WI38 (cell line): ENCODE measurements around the gene SPDYE2.
"Not testable (repeated sequence)": the region's sequence is repeated elsewhere in the genome, so short reads cannot be mapped to it uniquely, and the experiment has no call there.

Experiments
- H3K4me3 ChIP-seq: 2 replicates; pipeline ENCODE4 v1.5.1; 2011; ENCODE audit warnings: low read depth, mild to moderate bottlenecking, control low read depth, low read length
- TF ChIP-seq, protein P1 (sequence below): IDR thresholded peaks from 2 replicates; pipeline ENCODE4 v1.5.1; 2012; ENCODE audit warnings: low read depth, mild to moderate bottlenecking, control low read depth, low read length

Gene SPDYE2

DNA sequence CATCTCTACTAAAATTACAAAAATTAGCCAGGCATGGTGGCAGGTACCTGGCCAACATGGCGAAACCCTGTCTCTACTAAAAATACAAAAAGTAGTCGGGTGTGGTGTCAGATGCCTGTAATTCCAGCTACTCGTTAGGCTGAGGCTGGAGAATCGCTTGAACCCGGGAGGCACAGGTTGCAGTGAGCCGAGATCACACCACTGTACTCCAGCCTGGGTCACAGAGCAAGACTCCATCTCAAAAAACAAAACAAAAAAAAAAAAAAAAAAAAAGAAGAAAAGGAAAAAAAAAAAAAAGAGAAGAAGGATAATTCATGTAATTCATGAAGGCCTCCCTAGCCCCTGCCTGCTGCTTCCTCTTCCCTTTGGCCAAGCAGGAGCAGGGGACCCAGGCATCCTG, 10.4 kb upstream of the SPDYE2 start:
- not testable (repeated sequence) for H3K4me3 ChIP-seq

DNA sequence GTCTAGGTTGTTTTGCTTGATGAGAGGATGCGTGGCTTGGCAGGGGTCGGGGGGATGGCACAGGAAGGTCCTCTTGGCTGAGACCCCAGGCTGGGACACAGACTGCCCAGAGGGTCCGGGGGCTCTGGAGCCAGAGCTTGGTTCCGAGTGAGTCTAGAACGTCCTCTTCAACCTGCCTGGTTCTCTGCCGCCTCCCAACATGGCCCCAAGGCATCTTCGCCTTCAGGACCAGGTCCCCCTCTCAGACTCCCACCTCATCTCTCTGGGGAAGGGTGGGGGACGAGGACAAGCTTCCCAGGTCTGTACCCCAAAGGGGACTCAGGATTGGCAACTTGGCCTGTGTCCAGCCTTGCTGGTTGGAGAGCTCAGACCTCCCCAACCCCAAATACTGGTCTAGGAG, 8.9 kb upstream of the SPDYE2 start:
- not testable (repeated sequence) for H3K4me3 ChIP-seq

DNA sequence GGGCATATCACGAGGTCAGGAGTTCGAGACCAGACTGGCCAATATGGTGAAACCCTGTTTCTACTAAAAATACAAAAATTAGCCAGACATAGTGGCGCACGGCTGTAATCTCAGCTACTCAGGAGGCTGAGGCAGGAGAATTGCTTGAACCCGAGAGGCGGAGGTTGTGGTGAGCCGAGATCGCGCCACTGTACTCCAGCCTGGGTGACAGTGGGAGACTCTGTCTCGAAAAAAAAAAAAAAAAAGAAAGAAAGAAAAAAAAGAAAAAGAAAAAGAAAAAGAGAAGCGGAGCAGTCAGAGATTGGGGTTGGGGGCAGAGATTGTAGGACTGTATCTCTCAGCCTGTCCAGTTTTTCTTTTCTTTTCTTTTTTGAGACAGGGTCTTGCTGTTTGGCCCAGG, 8.3 kb upstream of the SPDYE2 start:
- H3K4me3 ChIP-seq: not testable (repeated sequence)

DNA sequence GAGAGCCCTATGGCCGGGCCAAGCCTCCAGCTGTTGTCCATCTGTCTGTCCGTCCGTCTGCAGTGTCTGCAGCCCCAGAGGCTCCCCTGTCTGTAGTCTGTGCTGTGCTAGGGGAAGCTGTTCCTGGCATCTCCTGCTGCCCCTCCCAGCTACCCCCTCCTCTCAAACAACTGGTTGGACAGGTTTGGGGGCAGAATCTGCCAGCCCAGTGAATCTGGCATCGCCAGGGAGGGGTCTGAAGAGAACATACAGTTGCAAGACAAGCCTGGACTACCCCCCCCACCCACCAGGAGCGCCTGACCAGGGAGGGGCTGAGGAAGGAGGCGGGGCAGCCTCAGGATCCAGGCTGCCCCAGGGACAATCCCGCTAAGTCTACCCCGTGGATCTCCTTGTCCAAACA, 7.4 kb upstream of the SPDYE2 start, which contains the start of gene UPK3BL2:
UPK3BL2 (minus strand) TSS at position 101 of the 400 bp plus-strand sequence; CDS start at position 41, 60 bp downstream.
- not testable (repeated sequence) for H3K4me3 ChIP-seq

DNA sequence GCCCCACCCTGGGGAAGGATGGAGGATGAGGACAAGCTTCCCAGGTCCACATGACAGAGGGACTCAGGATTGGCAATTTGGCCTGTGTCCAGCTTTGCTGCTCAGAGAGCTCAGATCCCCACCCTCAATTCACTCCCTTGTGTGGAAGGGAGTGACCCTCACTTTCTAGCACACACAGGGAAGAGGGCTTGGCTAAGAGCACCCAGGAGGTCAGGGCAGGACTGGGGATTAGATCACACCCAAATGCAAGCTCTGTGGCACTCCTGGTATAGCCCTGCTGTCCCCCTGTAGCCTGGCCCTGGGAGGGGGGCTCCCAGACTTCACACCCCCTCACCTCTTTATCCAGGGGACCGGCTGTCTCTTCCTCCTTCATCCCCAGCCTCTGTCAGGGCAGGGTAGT, 6.7 kb upstream of the SPDYE2 start:
- not testable (repeated sequence) for H3K4me3 ChIP-seq

DNA sequence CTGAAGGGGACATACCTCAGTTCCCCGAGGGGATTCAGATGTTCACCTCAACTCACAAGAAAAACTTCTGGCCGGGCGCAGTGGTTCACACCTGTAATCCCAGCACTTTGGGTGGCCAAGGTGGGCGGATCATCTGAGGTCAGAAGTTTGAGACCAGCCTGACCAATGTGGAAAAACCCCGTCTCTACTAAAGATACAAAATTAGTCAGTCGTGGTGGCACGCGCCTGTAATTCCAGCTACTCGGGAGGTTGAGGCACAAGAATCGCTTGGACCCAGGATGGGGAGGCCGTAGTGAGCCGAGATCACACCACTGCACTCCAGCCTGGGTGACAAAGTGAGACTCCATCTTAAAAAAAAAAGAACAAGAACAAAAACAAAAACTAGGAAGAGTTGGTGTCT, 5.7 kb upstream of the SPDYE2 start:
- H3K4me3 ChIP-seq: not testable (repeated sequence)

DNA sequence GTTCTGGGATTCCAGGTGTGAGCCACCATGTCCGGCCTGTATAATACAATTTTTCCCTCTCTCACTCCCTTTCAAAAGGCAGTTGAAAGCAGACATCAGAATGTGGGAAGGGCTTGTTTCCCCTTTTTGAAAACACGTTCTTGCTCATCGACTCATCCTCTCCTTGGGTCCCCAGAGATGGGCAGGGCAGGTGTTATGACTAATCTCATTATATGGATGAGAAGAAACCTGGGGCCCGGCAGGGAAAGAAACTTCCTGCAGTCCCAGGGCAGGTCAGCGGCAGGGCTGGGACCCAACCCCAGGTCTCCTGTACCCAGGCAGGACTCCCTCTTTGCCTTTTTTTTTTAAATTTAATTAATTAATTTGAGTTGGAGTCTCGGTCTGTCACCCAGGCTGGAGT, 4.7 kb upstream of the SPDYE2 start:
- H3K4me3 ChIP-seq: not testable (repeated sequence)

DNA sequence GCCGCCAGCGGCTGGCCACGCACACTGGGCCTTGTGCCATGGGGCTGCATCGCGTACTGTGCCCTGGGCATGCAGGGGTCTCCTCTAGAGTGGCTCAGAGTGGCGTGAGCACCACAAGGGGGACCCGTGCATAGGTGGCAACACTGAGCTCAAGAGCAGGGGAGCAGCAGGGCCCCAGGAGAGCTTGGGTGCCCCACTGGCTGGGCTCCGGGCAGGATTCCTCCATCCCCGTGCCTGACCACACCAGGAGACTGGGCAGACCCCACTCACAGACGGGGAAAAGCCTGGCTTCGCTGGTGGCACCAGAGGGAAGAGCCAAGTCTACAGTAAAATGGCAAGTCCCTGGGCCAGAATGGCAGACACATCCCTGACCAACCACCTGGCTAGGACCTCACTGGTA, 17.6 kb downstream of the SPDYE2 start:
- not testable (repeated sequence) for H3K4me3 ChIP-seq

DNA sequence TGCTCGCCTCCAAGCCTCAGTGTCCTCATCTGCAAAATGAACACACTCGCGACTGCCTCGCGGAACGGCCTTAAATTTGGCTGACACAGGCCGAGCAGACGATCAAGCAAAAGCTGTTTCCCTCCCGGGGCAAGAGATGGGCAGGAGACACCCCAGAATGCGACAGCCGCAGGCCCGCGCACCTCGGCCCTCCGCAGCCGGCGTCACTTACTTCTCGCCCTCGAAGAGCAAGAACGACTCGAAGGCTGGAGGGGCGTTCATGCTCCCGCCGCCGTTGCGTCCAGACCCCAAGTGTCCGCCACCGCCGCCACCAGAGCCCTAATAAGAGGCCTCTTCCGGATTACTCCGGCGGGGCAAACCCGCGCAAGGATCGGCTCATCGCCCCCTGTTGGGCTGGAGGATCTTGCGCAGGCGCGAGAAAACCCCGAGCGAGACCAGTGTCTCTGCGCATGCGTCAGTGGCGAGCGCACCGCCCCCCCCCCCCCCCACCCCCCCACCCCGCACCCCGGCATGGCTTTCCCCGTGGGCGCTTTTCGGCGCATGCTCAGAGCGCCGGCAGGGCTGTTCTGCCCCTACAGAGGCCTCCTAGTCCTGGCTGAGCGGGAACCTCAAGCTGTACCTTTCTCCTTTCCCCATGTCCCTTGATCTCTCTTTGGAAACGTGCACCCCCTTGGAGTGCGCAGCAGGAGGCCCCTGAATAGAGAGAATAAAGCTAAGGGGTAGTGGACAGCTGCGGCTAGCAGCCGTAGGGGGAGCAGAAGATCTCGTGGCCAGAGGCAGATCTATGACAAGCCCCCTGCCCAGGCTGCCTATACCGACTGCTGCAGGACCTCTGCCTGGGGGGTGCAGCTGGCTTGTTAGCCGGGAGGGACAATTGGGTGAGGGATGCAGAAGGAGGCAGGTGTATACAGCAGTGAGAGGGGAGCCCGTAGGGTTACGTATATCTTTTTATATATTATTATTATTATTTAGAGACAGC, 21.5 kb downstream of the SPDYE2 start, which contains the start of gene POLR2J3:
POLR2J3 (minus strand) TSS at position 323 of the 979 bp plus-strand sequence; CDS start at position 261, 62 bp downstream.
- TF ChIP-seq, protein P1, sequence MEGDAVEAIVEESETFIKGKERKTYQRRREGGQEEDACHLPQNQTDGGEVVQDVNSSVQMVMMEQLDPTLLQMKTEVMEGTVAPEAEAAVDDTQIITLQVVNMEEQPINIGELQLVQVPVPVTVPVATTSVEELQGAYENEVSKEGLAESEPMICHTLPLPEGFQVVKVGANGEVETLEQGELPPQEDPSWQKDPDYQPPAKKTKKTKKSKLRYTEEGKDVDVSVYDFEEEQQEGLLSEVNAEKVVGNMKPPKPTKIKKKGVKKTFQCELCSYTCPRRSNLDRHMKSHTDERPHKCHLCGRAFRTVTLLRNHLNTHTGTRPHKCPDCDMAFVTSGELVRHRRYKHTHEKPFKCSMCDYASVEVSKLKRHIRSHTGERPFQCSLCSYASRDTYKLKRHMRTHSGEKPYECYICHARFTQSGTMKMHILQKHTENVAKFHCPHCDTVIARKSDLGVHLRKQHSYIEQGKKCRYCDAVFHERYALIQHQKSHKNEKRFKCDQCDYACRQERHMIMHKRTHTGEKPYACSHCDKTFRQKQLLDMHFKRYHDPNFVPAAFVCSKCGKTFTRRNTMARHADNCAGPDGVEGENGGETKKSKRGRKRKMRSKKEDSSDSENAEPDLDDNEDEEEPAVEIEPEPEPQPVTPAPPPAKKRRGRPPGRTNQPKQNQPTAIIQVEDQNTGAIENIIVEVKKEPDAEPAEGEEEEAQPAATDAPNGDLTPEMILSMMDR: peak; percentile 49
- peak within 1 kb of the TSS; percentile 63 for H3K4me3 ChIP-seq

DNA sequence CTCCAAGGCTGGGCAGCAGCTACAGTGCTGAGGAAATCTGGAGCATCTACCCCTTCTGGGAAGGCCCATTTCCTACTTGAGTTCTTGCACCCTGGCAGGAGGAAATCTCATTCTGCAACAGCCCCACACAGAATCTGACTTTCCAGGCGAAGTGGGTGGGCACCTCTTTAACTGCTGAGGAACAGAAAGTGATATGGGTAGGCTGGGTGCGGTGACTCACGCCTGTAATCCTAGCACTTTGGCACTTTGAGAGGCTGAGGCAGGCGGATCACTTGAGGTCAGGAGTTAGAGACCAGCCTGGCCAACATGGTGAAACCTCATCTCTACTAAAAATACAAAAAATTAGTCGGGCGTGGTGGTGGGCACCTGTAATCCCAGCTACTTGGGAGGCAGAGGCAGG, 23.6 kb downstream of the SPDYE2 start:
- H3K4me3 ChIP-seq: not testable (repeated sequence)

DNA sequence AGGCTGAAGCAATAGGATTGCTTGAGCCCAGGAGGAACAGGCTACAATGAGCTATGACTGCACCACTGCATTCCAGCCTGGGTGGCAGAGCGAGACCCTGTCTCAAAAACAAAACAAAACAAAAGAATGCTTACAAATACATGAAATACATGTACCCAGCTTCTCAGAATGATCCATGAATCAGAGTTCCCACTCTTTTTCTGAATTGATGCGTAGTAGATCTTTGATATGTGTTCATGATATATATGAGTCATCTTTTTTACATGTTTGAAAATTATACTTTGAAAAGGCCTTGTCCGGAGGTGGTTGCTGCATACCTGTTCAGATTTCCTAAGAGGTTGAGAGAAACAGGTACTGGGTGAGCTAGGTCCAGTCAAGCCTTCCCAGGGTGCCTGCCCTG, 25.3 kb downstream of the SPDYE2 start:
- not testable (repeated sequence) for H3K4me3 ChIP-seq

DNA sequence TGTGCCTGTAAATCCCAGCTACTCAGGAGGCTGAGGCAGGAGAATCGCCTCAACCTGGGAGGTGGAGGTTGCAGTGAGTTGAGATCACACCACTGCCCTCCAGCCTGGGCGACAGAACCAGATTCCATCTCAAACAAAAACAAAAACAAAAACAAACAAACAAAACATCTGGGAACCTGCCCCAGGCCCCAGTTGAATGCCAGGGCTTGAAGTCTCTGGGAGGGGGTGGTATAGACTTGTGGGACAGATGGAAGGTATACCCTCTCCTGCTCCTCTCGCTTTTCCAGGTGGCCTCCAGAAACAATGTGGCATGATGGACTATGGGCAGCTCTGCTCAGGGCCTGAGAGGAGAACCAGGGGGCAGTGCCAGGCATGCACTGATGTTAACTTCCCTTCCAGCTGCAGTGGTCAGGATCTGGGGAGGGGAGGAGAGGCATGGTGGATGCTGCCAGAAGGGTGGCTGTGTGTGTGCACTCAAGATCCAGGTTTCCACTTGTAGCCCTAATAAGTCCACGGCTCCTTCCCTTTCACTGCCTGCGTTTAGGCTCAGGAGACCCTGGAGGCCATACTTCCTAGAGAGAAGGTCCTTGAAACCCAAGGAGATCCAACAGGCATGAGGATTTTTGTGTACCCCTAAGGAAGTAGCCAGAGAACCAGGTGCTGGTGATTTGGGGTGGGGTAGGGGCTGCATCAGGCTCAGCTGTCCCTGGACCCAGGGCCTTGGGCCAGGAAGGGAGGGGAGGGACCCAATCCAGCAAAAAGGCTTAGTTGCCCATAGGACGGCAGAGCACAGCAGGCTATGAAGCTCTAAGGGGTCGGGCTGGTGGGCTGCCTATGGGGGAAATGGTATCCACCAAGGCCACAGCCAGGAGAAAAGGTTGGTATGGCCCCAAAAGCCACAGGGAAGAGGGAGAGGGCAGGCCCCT, 26.6 kb downstream of the SPDYE2 start:
- H3K4me3 ChIP-seq: not testable (repeated sequence)

DNA sequence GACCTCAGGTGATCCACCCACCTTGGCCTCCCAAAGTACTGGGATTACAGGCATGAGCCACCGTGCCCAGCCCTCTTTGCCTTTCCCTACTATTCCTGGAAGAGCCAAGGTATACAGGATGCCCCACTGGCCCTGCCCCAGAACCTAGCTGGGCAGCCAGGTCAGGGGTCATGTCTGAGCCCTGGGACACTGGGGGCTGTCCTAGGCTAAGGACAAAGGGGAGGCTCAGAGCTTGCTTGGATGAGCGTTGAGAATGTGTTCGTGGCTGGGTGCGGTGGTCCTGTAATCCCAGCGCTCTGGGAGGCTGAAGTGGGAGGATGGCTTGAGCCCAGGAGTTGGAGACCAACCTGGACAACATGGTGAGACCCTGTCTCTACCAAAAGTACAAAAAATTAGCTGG, 27.5 kb downstream of the SPDYE2 start:
- H3K4me3 ChIP-seq: not testable (repeated sequence)

DNA sequence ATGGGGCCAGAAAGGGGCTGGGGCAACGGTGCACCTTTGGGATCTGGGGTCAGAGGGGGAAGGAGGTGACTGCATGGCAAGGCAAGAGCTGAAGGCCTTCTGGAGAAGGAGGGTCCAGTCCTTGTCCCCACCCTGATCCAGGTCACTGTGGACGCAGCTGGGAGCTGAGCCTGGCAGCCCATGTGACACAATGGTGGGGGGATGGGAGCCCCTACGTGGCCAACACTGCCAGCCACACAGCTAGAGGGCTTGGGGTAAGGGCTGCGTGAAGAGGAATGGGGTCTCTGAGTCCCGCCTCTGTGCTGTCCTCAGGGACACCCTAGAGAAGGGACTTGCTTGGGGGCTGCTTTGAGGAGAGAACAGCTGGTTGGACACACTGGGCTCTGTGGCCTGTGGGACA, 30.7 kb downstream of the SPDYE2 start:
- H3K4me3 ChIP-seq: not testable (repeated sequence)

DNA sequence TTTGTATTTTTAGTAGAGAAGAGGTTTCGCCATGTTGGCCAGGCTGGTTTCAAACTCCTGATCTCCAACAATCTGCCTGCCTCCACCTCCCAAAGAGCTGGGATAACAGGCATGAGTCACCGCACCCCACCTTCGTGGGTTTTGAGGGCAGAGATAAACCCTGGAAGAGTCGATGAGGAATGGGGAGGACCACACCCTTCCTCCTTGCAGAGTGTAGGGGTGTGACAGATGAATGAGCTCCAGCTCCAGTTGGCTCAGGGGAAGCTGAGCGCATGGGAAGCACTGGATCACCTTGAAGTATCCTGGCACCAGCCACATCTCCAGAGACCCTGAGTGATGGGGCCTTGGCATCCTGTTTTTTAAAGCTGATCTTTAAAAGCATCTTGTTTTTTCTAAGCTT, 32.5 kb downstream of the SPDYE2 start:
- not testable (repeated sequence) for H3K4me3 ChIP-seq

DNA sequence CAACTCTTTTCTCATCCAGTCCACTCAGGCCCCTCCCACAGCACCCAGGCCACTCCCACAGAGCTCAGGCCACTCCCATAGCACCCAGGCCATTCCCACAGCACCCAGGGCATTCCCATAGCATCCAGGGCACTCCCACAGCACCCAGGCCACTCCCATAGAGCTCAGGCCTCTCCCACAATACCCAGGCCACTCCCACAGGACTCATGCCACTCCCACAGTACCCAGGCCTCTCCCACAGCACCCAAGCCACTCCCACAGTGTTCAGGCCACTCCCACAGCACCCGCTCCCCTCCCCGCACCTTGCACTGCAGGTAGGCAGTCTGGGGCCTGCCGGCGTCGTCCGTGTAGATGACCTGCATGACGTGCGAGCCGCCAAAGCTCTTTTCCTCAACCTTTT, 38.8 kb downstream of the SPDYE2 start:
- H3K4me3 ChIP-seq: not testable (repeated sequence)

DNA sequence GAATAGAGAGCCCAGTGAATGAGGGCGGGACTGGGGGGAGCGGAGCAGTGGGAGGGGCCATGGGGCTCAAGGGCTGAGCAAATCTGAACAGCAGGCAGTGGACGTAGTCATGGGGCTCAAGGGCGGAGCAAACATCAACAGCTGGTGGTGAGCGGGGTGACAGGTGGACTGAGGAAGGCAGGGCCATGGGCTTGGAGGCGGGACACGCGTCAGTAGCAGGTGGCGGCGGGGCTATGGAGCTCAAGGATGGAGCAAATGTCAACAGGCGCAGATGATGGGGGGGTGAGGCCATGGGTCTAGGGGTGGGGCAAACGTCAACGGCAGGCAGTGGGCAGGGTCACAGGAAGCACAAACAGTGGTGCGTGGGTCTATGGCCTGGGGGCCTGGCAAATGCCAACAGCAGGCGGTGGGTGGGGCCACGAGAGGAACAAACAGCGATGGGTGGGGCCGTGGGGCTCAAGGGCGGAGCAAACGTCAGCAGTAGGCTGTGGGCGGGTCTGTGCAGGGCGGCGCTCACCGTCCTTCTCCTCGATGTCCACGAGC, 41.5 kb downstream of the SPDYE2 start:
- H3K4me3 ChIP-seq: not testable (repeated sequence)

DNA sequence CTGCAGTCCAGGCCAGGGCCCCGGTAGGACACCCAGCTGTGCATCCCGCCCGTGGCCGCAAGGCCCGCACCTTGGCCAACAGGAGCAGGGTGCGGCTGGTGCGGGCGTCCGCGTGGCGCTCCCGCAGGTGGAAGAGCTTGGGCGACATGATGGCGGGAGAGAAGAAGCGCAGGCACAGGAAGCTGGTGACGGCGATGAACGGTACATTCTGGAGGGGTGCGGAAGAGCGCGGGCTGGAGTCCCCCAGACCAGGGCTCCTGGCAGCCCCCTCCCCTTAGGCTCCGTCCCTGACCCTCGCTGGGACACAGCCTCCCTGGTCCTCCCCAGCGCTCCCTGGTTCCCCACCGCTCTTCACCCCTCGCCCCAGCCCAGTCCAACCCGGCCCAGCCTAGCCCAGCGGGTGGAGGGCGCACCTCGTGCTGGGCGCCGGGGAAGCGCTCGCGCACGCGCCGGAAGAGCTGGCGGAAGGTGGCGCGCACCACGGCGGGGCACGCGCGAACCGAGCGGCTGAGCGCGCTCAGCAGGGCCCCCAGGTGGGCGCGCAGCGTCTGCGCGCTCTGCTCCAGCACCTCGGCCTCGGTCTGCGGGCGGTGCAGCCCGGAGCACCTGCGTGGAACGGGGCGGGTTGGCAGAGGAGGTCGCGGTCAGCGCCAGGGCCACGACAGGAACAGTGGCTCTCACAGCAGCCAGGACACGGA, 42.8 kb downstream of the SPDYE2 start:
- not testable (repeated sequence) for H3K4me3 ChIP-seq

DNA sequence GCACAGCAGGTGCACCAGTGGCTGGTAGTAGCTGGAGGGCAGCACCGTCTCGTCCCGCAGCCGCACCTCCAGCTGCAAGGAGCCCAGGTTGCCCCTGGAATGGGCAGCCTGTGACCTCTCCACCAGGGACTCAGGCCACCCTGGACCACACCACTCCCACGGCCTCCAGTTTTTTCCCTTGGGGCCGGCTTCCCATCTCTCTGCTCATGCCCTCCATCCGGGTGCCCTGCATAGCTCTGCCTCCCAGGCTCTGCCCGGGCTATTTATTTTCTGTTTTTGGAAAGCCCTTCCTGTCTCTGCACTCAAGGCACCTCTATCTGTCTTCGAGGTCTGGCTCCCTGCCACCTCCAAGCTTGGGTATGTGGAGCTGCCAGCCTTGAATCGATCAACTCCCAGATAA, 45.0 kb downstream of the SPDYE2 start:
- H3K4me3 ChIP-seq: not testable (repeated sequence)
